H1 (cell line): ENCODE measurements around the gene TMEM150B.

ENCODE experiments used
- ATF2 ChIP-seq: IDR thresholded peaks from 2 replicates; pipeline ENCODE4 v1.6.1; 2012; ENCODE audit warnings: low read length, inconsistent platforms
- CBX8 ChIP-seq: fragments of 300-800, 300-1000 bp; sonication (generic); IDR thresholded peaks from 2 replicates; pipeline ENCODE4 v1.7.1; 2016; ENCODE audit warnings: low read depth, low read length, borderline replicate concordance
- CEBPB ChIP-seq: IDR thresholded peaks from 2 replicates; pipeline ENCODE4 v1.6.1; 2012; ENCODE audit warnings: low read depth, low read length
- CTBP2 ChIP-seq: IDR thresholded peaks from 2 replicates; pipeline ENCODE4 v1.7.0; 2011; ENCODE audit warnings: borderline replicate concordance, mild to moderate bottlenecking, moderate library complexity, mixed read lengths, low read length; ENCODE audit not compliant: insufficient read depth, insufficient read length
- CTCF ChIP-seq, 3 experiments: IDR thresholded peaks; 1 replicate in 2 of 3; 2 replicates in 1 of 3; pipeline versions ENCODE4 v1.5.1 to v1.6.1; 2011; ENCODE audit warnings: low read length in 3 of 3, mild to moderate bottlenecking in 3 of 3, inconsistent platforms in 2 of 3, low read depth in 1 of 3, moderate library complexity in 1 of 3; ENCODE audit not compliant: insufficient read depth in 1 of 3; ENCODE audit errors: control extremely low read depth in 1 of 3
- EP300 ChIP-seq, 2 experiments: IDR thresholded peaks; 1 replicate in 1 of 2; 2 replicates in 1 of 2; pipeline ENCODE4 v1.6.1; 2011 to 2012; ENCODE audit warnings: low read depth in 2 of 2, low read length in 2 of 2, mild to moderate bottlenecking in 2 of 2, borderline replicate concordance in 1 of 2, inconsistent platforms in 1 of 2, moderate library complexity in 1 of 2
- MAFK ChIP-seq: IDR thresholded peaks from 2 replicates; pipeline ENCODE4 v1.6.1; 2012; ENCODE audit warnings: low read depth, mild to moderate bottlenecking, improper control_type of control experiment, low read length
- MAX ChIP-seq: IDR thresholded peaks from 2 replicates; pipeline ENCODE4 v1.6.1; 2012; ENCODE audit warnings: inconsistent platforms
- POLR2AphosphoS5 ChIP-seq: IDR thresholded peaks from 2 replicates; pipeline ENCODE4 v1.6.1; 2011; ENCODE audit warnings: low read depth, low read length
- SP1 ChIP-seq: IDR thresholded peaks from 2 replicates; pipeline ENCODE4 v1.6.1; 2011; ENCODE audit warnings: low read depth, low read length

- no peak for TF ChIP-seq POLR2AphosphoS5
- TF ChIP-seq CTBP2 = no peak
- TF ChIP-seq MAFK = no peak
- no peak for TF ChIP-seq CTCF (IDR thresholded peaks at IDR 0.05; ENCODE audit: control extremely low read depth in 1 of 3, insufficient read depth in 1 of 3, low read depth in 1 of 3, low read length in 3 of 3)
- no peak for TF ChIP-seq CEBPB
- no peak for TF ChIP-seq MAX
- no peak for TF ChIP-seq SP1
- no peak for TF ChIP-seq CBX8
- TF ChIP-seq EP300 (IDR thresholded peaks at IDR 0.05; ENCODE audit: borderline replicate concordance in 1 of 2, low read depth in 2 of 2, low read length in 2 of 2) = no peak
- no peak for TF ChIP-seq ATF2
Measured at GRCh38 chr19:55319785-55320184, 5.4 kb downstream of the TMEM150B start.
